Placental epithelial cell (primary cell): Measurements from ENCODE around the gene NUP37. TPM values are rescaled to one million over a fixed set of nuclear protein-coding genes. Genes with fewer than 3 reads are reported as not detected.

Experiments used
- total RNA-seq: library from RNA; depleted of rRNA; stranded (reverse); fragments of >200 nt; gene quantifications from 2 replicates; pipeline ENCODE4 v1.2.3, GENCODE V29; 2012

The NUP37 gene, protein sequence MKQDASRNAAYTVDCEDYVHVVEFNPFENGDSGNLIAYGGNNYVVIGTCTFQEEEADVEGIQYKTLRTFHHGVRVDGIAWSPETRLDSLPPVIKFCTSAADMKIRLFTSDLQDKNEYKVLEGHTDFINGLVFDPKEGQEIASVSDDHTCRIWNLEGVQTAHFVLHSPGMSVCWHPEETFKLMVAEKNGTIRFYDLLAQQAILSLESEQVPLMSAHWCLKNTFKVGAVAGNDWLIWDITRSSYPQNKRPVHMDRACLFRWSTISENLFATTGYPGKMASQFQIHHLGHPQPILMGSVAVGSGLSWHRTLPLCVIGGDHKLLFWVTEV
- total RNA-seq, result 30.2 and 37.3 TPM in 2 replicates

DNA sequence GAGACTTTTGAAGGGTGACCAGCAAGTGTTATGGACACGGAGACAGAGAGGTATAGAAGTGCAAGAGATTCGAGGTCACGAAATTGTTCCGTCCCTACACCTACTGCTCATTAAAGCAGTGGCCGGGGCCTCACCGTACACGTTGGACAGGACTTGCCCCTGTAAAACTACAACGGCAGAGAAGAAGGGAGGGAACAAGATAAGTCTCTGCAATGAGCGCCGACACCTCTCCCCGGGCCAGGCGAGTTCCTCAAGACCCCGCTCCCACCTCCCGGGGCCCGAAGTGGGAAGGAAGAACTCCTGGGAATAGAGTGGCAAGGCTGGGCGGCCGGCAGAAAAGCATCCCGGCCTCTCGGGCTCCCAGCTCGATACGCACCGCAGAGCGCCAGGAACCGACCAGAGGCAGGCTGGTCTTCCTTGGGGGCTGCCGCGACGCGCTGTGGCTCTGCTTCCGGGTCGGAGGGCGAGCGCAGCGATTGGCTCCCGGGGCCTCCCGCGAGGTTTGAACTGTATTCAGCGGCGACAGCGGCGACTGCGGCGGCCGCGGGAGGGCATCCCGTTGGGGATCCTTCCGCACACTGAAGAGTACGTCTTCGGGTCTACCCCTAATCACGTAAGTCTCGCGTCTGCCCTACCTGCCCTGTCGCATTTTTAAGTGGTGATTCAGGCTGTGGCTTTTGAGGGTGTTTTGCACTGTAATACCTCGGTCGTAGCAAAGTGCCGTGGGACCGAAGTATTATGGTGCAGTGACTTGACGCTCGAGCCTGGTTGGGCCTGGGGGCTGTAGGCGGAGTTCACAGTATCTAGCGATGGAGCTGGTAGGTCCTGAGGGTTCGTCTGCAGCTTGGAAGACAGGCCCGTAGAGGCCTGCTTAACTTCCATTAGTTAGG, at the start of gene NUP37, which contains the start of gene PARPBP:
TSS of gene NUP37 (minus strand) at position 441 of the 890 bp plus-strand sequence. CDS start 1,596 bp downstream, outside the sequence.
TSS of gene PARPBP (plus strand) at position 510 of the 890 bp plus-strand sequence. CDS start 3,706 bp downstream, outside the sequence.

DNA sequence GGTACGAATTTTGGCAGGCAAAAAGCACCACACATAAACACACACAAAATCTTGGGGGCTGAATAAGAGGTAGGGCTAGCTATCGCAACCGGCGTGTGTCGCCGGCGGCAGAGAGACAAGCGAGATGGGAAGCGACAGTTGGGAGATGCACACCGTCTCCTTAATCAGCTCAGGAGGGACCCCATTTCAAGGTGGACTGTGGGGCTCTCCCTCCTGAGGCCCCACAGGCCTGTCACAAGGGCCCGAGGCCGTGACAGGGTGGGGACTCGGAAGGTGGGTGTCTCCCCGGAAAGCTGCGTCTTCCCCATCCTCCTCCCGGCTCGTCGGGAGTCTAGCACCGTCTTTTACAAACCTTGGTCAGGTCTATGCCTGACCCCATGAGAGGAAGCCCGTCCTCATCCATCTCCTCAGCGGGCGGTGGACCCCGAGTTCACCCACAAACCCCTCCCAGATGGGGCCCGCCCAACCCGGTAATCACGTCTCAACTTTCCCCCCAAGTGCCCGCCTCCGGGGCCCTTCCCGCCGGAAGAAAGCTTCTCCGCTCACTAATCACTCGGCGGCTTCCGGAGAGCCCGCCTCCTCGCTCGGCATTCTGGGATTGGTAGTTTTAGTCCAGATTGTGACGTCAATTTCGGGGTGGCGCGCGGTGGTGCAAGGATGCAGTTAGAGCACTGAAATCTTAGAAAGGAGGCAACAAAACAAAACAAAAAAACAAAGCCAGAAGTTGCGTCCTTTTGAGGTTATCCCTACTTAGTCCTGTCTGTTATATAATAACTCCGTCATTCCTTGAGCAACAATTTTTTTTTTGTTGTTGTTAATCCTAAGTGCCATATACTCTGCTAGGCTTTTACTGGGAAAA, 58.1 kb downstream of the NUP37 start, which contains the start of gene WASHC3:
TSS of gene WASHC3 (minus strand) at position 432 of the 859 bp plus-strand sequence. CDS start at position 403, 29 bp downstream.

Other genes with a start within 250 kb of the NUP37 start
- gene DRAM1, start 242.5 kb downstream of the NUP37 start, total RNA-seq, result 10.2 and 16.5 TPM in 2 replicates
- 49.9 and 68.1 TPM in 2 replicates for gene WASHC3, start 58.1 kb downstream of the NUP37 start, total RNA-seq
- 3.1 and 5.2 TPM in 2 replicates for gene PARPBP, start 69 bp upstream of the NUP37 start, total RNA-seq
- not detected in 2 replicates for gene PMCH, start 77.7 kb upstream of the NUP37 start, total RNA-seq